Sigmoid colon (tissue), 4 donors: ENCODE data around the gene CTBP2.

Source experiments
- CTCF ChIP-seq, 4 experiments: fragments of 450-650 bp in 3 of 4; fragments of 200-600 bp in 1 of 4; IDR thresholded peaks; one replicate each; pipeline ENCODE4 v1.5.1; 2016 to 2019; ENCODE audit warnings: antibody characterized with exemption in 4 of 4, mild to moderate bottlenecking in 3 of 4, moderate library complexity in 2 of 4
- EP300 ChIP-seq, 4 donors: sonication (generic); formaldehyde crosslinking; IDR thresholded peaks; one replicate each; pipeline ENCODE4 v1.6.1; 2017; ENCODE audit warnings: antibody characterized with exemption in 4 of 4
- POLR2A ChIP-seq, 2 donors: fragments of 450-650 bp; IDR thresholded peaks; one replicate each; pipeline ENCODE4 v1.6.1; 2016; ENCODE audit warnings: antibody characterized with exemption in 2 of 2, mild to moderate bottlenecking in 2 of 2, moderate library complexity in 2 of 2
- POLR2AphosphoS5 ChIP-seq, 4 donors: sonication (generic); formaldehyde crosslinking; IDR thresholded peaks; one replicate each; pipeline ENCODE4 v1.6.1; 2017; ENCODE audit warnings: antibody characterized with exemption in 4 of 4

GRCh38 chr10:125135771-125136035, 24.7 kb downstream of the CTBP2 start:
- TF ChIP-seq POLR2A (IDR thresholded peaks at IDR 0.05) (no peak), POLR2AphosphoS5 (IDR thresholded peaks at IDR 0.05) (no peak), CTCF (IDR thresholded peaks at IDR 0.05) (no peak), EP300 (IDR thresholded peaks at IDR 0.05) (no peak)
